Measurements from ENCODE around the gene SUN1. TPM values are rescaled to one million over a fixed set of nuclear protein-coding genes. Genes with fewer than 3 reads are reported as not detected.

Gene SUN1
- total RNA-seq, 1 experiment from 2014 or later: 181 TPM

DNA sequence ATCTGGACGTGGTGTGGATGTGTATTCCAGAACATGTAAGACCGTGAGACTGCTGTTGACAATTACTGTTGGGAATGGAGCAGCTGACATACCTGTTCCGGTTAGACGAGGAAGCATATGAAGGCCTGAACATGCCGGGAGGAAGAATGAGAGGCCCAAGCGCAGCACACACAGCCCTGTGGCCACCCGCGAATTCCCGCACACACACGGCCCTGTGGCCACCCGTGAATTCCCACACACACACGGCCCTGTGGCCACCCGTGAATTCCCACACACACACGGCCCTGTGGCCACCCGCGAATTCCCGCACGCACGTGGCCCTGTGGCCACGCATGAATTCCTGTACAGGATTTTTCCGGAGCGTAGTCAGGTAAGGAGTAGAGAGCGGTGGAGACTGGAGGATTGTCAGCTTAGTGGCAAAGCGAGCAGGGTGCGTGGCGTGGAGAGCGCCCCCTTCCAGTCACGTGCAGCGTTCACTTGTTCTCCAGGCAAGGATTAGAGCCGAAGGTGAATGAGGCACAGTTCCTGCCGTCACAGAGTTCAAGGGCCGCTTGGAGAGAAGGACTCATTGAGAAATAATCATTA, 9.5 kb upstream of the SUN1 start:
- RAD21 ChIA-PET (ENCODE audit: low non-redundant PET in 1 of 2, low total read pairs in 2 of 2, uncharacterized antibody in 2 of 2, unreplicated experiment in 2 of 2): no interaction called here

More for the DNA sequence above, 9.5 kb upstream of the SUN1 start:
- Histone ChIP-seq H2AFZ (ENCODE audit: low read depth, low read length, poor library complexity, severe bottlenecking) (no peak overlapping the region), H3K79me2 (ENCODE audit: insufficient read depth, low read length) (peaks cover 100% of the 10 kb centered on the region), H4K20me1 (ENCODE audit: insufficient read depth) (peaks cover 24% of the 10 kb centered on the region; the same call in 1 of the 2 replicates), H3K27me3 (ENCODE audit: insufficient read depth, low read length) (no peaks in the 10 kb centered on the region), H3K9me2 (ENCODE audit: insufficient read depth) (no peaks in the 10 kb centered on the region), H3K9ac (ENCODE audit: low read length) (no peak overlapping the region), H3K36me3 (ENCODE audit: control insufficient read depth in 1 of 2, insufficient read depth in 2 of 2, low read length in 2 of 2) (peaks cover 2 to 17% of the 10 kb centered on the region in 2 experiments; a peak in 2 of 4 replicates), H3K4me1 (ENCODE audit: control insufficient read depth in 1 of 2, insufficient read depth in 2 of 2, low read length in 2 of 2) (peaks cover 3 to 22% of the 10 kb centered on the region in 2 experiments; a peak in 3 of 4 replicates), H3K27ac (ENCODE audit: low read depth, low read length) (no peak overlapping the region), H3K4me3 (replicated peaks in 1 of 2; ENCODE audit: low read depth in 1 of 2, low read length in 2 of 2) (no peak overlapping the region), H3K9me3 (ENCODE audit: control insufficient read depth in 1 of 2, insufficient read depth in 1 of 2, low read depth in 1 of 2, low read length in 2 of 2) (no peaks in the 10 kb centered on the region), H3K4me2 (ENCODE audit: low read length) (no peak overlapping the region)
- CTCF ChIA-PET: no interaction called here
- DNase-seq (ENCODE audit: low read depth, low spot score) (no peak), ATAC-seq (peak; percentile 52; the same call in 1 of the 2 replicates)
- POLR2A ChIA-PET: interaction anchor here (1.1 kb wide), 1 partner anchor 9 kb away, joined by 4 read pairs; no protein-coding TSS in a partner anchor
- intact Hi-C loops (cut with micrococcal nuclease): no loop called here
- TF ChIP-seq RAD21 (IDR thresholded peaks at IDR 0.05; ENCODE audit: low read depth): no peak
- TF ChIP-seq, protein P1, sequence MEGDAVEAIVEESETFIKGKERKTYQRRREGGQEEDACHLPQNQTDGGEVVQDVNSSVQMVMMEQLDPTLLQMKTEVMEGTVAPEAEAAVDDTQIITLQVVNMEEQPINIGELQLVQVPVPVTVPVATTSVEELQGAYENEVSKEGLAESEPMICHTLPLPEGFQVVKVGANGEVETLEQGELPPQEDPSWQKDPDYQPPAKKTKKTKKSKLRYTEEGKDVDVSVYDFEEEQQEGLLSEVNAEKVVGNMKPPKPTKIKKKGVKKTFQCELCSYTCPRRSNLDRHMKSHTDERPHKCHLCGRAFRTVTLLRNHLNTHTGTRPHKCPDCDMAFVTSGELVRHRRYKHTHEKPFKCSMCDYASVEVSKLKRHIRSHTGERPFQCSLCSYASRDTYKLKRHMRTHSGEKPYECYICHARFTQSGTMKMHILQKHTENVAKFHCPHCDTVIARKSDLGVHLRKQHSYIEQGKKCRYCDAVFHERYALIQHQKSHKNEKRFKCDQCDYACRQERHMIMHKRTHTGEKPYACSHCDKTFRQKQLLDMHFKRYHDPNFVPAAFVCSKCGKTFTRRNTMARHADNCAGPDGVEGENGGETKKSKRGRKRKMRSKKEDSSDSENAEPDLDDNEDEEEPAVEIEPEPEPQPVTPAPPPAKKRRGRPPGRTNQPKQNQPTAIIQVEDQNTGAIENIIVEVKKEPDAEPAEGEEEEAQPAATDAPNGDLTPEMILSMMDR (IDR thresholded peaks at IDR 0.05 in 2 of 3, conservative IDR thresholded peaks at IDR 0.05 in 1 of 3; ENCODE audit: borderline replicate concordance in 1 of 3, insufficient read depth in 1 of 3, low read depth in 2 of 3, low read length in 2 of 3): peak in 2 of 3 experiments; percentile 29 to 49; a peak in 4 of 6 replicates
- no peak for TF ChIP-seq ZNF274 (IDR thresholded peaks at IDR 0.05; ENCODE audit: low read depth, low read length)
- TF ChIP-seq JUND (IDR thresholded peaks at IDR 0.05): no peak
- no peak for TF ChIP-seq EZH2phosphoT487 (IDR thresholded peaks at IDR 0.05; ENCODE audit: borderline replicate concordance)
- TF ChIP-seq ZBTB33 (IDR thresholded peaks at IDR 0.05; ENCODE audit: extremely low read depth, insufficient replicate concordance, low read length): no peak
- no peak for TF ChIP-seq FOSL1 (IDR thresholded peaks at IDR 0.05; ENCODE audit: low read depth)
- no peak for TF ChIP-seq ZFX (IDR thresholded peaks at IDR 0.05)
- BruUV-seq (replicated peaks): no TSS peak
